Coronary artery (tissue), 2 donors: ENCODE results near the gene RNF4.

Experiments
- DNase-seq: peaks from one replicate; pipeline ENCODE4 v3.0.0-alpha.2; 2017; ENCODE audit warnings: low spot score
- H3K27ac ChIP-seq, 2 donors: fragments of 200-600 bp; sonication (generic); one replicate each; pipeline ENCODE4 v1.5.1; 2016 to 2019
- H3K4me3 ChIP-seq: fragments of 200-600 bp; sonication (generic); 2 replicates; pipeline ENCODE4 v1.5.1; 2016; ENCODE audit warnings: mild to moderate bottlenecking, moderate library complexity
- TF ChIP-seq, protein P1 (sequence below): fragments of 200-600 bp; sonication (generic); IDR thresholded peaks from one replicate; pipeline ENCODE4 v1.5.1; 2019; ENCODE audit warnings: antibody characterized with exemption

The RNF4 gene

DNA sequence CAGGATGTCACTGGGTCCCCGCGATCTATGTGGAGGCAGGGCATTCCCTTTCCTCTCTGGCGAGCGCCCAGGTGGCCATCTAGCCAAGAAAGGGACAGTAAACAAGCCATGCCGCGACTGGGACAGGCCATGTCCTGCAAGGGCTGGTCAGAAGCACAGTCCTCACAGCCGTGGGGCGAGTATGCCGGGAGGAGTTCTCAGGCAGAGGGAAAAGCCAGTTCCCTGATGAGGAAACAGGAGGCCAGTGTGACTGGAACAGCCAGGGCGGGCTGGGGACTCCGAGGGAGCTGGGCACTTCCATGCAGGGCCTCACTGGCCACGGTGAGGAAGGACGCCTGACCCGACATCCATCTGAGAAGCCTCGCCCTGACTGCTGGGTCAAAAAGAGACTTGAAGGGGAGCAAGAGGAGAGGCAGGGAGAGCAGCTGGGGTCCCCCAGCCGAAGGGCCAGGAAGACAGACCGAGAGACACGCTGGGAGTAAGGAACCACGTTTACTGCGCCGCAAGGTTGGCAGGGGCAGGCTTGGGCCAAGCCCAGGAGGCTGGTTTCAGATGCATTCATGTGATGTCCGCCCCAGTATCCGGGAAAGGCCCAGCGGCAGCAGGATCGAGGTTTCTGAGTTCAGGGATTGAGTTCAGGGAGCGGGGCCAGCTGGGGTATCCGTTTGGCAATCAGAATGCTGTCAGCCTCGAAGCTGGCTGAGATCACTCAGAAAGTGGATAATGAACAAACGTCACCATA is 35.1 kb upstream of the RNF4 start:
- TF ChIP-seq, protein P1, sequence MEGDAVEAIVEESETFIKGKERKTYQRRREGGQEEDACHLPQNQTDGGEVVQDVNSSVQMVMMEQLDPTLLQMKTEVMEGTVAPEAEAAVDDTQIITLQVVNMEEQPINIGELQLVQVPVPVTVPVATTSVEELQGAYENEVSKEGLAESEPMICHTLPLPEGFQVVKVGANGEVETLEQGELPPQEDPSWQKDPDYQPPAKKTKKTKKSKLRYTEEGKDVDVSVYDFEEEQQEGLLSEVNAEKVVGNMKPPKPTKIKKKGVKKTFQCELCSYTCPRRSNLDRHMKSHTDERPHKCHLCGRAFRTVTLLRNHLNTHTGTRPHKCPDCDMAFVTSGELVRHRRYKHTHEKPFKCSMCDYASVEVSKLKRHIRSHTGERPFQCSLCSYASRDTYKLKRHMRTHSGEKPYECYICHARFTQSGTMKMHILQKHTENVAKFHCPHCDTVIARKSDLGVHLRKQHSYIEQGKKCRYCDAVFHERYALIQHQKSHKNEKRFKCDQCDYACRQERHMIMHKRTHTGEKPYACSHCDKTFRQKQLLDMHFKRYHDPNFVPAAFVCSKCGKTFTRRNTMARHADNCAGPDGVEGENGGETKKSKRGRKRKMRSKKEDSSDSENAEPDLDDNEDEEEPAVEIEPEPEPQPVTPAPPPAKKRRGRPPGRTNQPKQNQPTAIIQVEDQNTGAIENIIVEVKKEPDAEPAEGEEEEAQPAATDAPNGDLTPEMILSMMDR = no peak
- Histone ChIP-seq H3K27ac (no peak overlapping the region), H3K4me3 (no peak overlapping the region)
- no peak for DNase-seq

DNA sequence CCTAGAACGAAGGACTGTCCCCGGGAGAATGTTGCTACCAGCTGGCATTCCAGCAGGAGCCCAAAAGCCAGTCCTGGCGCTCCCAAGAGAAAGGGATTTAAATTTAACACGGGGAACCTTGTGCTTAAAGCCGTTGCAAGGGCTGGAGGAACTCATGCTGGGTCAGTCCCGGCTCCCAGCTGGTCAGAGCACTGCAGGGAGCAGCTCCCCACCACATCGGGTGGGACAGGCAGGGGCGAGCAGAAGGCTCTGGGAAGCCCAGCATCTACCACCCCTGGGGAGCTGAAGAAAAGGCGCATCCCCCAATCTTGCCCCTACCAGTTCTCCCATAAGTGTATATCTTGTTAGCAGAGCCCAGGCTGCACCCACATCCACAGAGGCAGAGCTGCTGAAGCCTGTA is 34.5 kb upstream of the RNF4 start:
- no peak overlapping the region for H3K27ac ChIP-seq
- DNase-seq = no peak
- H3K4me3 ChIP-seq = no peak overlapping the region
- TF ChIP-seq, protein P1 = no peak

DNA sequence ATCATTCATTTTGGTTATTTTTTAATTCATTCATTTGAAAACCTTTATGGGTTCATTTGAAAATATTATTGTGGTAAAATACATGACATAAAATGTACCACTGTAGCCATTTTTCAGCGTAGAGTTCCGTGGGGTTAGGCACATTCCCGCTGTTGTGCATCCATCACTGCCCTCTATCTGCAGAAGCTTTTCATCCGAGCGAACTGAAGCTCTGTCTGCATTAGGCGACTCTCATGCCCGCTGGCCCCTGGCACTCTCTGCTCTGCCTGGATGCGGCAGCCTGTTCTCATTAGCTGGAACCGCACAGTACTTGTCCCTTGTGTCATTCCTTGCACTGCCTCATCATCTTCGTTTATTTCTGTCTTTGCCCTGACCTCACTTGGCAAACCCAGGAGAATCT is 32.6 kb upstream of the RNF4 start:
- TF ChIP-seq, protein P1 = no peak
- H3K27ac ChIP-seq = no peak overlapping the region
- no peak for DNase-seq
- H3K4me3 ChIP-seq = no peak overlapping the region

DNA sequence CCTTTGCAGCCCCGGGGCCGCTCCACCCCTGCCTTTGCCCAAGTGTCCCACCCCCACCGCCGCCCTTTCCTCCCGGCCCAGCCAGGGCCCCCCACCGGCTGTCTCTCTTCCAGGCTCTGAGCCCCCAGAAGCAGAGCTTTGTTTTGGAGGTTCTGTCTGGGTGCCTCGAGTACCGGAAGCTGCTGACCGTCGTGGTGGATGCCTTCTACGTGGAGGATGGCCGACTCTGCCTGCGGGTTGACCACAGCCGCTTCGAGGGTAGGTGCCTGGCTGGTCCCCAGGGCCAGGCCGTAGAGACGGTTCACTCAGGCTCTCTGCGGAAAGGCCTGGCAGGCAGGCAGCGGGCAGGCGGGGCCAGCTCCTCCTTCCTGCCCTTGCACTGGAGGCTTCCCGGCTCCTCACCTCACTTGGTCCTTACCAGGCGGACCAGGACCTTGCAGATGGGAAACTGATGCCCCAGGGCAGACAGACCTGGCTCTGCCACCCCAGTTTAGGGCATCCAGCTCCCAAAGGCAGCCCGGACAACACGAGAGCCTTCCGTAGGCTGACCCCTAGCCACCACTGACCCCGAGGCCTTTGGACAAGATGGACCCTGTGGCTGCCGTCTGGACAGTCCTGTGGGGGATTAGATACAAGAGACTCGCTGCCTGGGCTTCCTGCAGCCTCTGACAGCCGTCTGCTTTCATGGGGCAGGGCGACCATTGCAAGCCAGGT is 32.0 kb upstream of the RNF4 start:
- TF ChIP-seq, protein P1 = no peak
- Histone ChIP-seq H3K4me3 (no peak overlapping the region), H3K27ac (no peak overlapping the region)
- no peak for DNase-seq

DNA sequence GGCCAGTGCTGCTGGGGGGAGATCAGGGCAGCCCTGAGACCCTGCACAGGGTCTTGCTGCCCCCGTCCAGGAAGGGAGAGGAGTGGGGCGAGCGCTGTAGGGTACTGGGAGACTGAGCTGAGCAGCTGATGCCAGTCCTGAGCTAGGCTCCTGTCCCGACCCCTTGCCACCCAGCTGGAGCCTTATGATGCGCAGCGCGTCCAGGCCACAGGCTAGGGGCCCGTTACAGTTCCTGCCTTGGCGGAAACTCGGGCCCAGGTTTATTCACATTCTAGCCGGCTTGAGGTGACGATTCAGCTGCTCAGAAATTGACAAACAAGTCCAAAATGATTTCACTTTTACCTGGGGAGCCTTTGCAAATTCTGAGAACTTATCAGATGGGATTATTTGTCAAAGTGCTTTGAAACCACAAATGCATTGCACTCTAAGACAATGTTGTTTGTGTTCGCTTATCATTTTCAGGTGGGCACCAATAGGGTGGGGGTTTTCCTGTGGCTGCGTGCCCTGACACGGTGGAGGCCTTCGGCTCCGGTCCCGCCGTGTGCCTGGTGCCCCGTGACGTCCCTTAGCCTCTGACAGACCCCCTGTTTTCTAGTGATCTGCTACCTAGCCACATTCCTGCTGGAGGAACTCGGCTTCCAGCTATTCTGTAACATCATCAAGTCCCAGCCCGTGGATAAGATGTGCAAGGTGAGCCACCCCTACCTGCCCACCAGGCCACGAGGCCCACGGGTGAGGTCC is 31.3 kb upstream of the RNF4 start:
- TF ChIP-seq, protein P1 = no peak
- no peak for DNase-seq
- Histone ChIP-seq H3K4me3 (no peak overlapping the region), H3K27ac (no peak overlapping the region)

DNA sequence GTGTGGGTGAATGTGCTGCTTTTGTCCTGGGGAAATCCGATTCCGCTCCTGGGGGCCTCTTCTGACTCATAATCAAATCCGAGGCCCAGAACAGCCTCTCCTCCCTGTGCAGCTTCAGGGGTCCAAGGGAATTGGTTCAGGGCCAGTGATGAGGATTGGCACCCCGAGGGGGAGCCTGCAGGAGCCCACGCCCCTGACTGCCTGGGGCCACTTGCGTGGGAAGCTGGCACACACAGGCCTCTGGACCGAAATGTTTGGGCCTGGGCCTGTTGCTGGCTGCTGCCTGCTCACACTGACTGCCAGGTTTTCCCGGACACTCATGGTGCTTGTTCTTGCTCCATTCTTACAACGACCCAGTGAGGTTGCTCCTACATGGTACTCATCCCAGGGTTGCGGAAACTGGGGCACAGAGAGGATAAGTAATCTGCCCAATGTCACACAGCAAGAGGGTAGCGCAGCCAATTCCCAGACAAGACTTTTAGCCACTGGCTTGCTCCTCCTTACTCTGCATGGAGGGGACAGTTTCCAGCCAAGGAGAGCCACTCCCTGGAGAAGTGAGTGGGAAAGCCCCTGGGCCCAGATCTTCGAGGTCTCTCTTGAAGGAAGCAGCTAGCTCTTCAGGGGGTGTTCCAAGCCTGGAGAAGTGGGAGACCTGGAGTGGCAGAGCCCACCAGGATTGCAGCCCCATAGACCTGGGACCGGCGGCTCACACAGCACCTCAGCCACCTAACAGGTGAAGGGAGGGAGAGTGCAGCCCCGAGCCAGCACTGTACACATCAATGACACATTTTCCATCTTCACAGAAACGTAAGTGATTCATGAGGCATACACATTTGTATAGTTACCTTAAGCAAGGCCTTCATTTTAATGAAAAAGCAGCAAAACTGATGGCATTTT is 29.8 kb upstream of the RNF4 start:
- no peak for DNase-seq
- TF ChIP-seq, protein P1 = no peak
- no peak overlapping the region for H3K27ac ChIP-seq
- H3K4me3 ChIP-seq = no peak overlapping the region
